LHCN-M2 (cell line): ENCODE data around the gene ITPKA. TPM values are rescaled to one million over a fixed set of nuclear protein-coding genes. Genes with fewer than 3 reads are reported as not detected.

ENCODE experiments used
- total RNA-seq: library from RNA; depleted of rRNA; stranded (reverse); fragments of >200 nt; gene quantifications from 2 replicates; pipeline ENCODE4 v1.2.3, GENCODE V29; 2014; rRNA removed

The ITPKA gene
- total RNA-seq, 1 experiment from 2014 or later: 14.2 TPM

Other genes with a start within 250 kb of the ITPKA start
- 17.3 and 19.5 TPM in 2 replicates for gene OIP5, start 161.3 kb upstream of the ITPKA start, total RNA-seq
- gene NUSAP1, start 161.0 kb upstream of the ITPKA start, total RNA-seq: 161 and 169 TPM in 2 replicates
- gene NDUFAF1, start 91.4 kb upstream of the ITPKA start, total RNA-seq: 26.6 and 35.5 TPM in 2 replicates
- 23.8 and 34.6 TPM in 2 replicates for gene RTF1, start 76.8 kb upstream of the ITPKA start, total RNA-seq
- 2.5 and 2.8 TPM in 2 replicates for gene LTK, start 20.0 kb downstream of the ITPKA start, total RNA-seq
- 16.2 and 19.7 TPM in 2 replicates for gene RPAP1, start 50.4 kb downstream of the ITPKA start, total RNA-seq
- 8.6 and 9.2 TPM in 2 replicates for gene TYRO3, start 65.3 kb downstream of the ITPKA start, total RNA-seq
- gene MGA, start 166.5 kb downstream of the ITPKA start, total RNA-seq: 18.4 and 40.7 TPM in 2 replicates